SK-N-SH treated with all-trans-retinoic acid at 6 μM for 48 hours (cell line): Measurements from ENCODE around the gene SLC12A6.
A peak's percentile ranks its signal among the peaks of the same experiment; 100 is the strongest.

ENCODE experiments used
- ATAC-seq: fragments of 200-7000 bp; cut with Tn5 transposase; 3 replicates; pipeline ENCODE4 v1.9.1; 2020; ENCODE audit warnings: mild to moderate bottlenecking, moderate library complexity
- ARNTL ChIP-seq: fragments of 450-650 bp; formaldehyde crosslinking; IDR thresholded peaks from 2 replicates; pipeline ENCODE4 v1.5.0; 2020; ENCODE audit warnings: low read depth, mild to moderate bottlenecking, moderate library complexity, borderline replicate concordance
- BACH2 ChIP-seq: fragments of 250-450 bp; sonication (Bioruptor Pico); IDR thresholded peaks from 2 replicates; pipeline ENCODE4 v1.9.0; 2021; ENCODE audit warnings: mild to moderate bottlenecking, borderline replicate concordance
- CREB5 ChIP-seq: fragments of 250-450 bp; sonication (Bioruptor Pico); IDR thresholded peaks from 2 replicates; pipeline ENCODE4 v1.5.1; 2020; ENCODE audit warnings: low read depth, mild to moderate bottlenecking, moderate library complexity
- CSDC2 ChIP-seq: fragments of 250-450 bp; sonication (Bioruptor Pico); IDR thresholded peaks from 2 replicates; pipeline ENCODE4 v1.5.0; 2020; ENCODE audit warnings: mild to moderate bottlenecking, moderate library complexity
- CSRNP3 ChIP-seq: fragments of 250-450 bp; sonication (Bioruptor Pico); IDR thresholded peaks from 2 replicates; pipeline ENCODE4 v1.5.1; 2021; ENCODE audit warnings: mild to moderate bottlenecking, moderate library complexity
- ESRRG ChIP-seq: fragments of 250-450 bp; sonication (Bioruptor Pico); IDR thresholded peaks from 2 replicates; pipeline ENCODE4 v1.6.1; 2021; ENCODE audit warnings: mild to moderate bottlenecking
- GLIS3 ChIP-seq: fragments of 250-450 bp; sonication (Bioruptor Pico); IDR thresholded peaks from 2 replicates; pipeline ENCODE4 v1.5.0; 2020; ENCODE audit warnings: mild to moderate bottlenecking, moderate library complexity
- ISL1 ChIP-seq: fragments of 250-450 bp; sonication (Bioruptor Pico); IDR thresholded peaks from 2 replicates; pipeline ENCODE4 v2.1.2; 2022; ENCODE audit warnings: mild to moderate bottlenecking, moderate library complexity
- OSR1 ChIP-seq: fragments of 250-450 bp; sonication (Bioruptor Pico); IDR thresholded peaks from 2 replicates; pipeline ENCODE4 v1.8.0; 2022; ENCODE audit warnings: moderate library complexity, mild to moderate bottlenecking, inconsistent platforms
- PPARA ChIP-seq: fragments of 250-450 bp; sonication (Bioruptor Pico); IDR thresholded peaks from 2 replicates; pipeline ENCODE4 v1.5.0; 2020; ENCODE audit warnings: mild to moderate bottlenecking, borderline replicate concordance
- RARB ChIP-seq: fragments of 250-450 bp; sonication (Bioruptor Pico); IDR thresholded peaks from 2 replicates; pipeline ENCODE4 v1.8.0; 2021; ENCODE audit warnings: mild to moderate bottlenecking, moderate library complexity
- SNAI2 ChIP-seq: fragments of 250-450 bp; sonication (Bioruptor Pico); IDR thresholded peaks from 2 replicates; pipeline ENCODE4 v1.5.0; 2020; ENCODE audit warnings: mild to moderate bottlenecking, moderate library complexity
- TCF4 ChIP-seq: fragments of 250-450 bp; sonication (Bioruptor Pico); IDR thresholded peaks from 2 replicates; pipeline ENCODE4 v1.8.0; 2021; ENCODE audit warnings: mild to moderate bottlenecking, moderate library complexity, borderline replicate concordance
- TOX ChIP-seq: fragments of 250-450 bp; sonication (Bioruptor Pico); IDR thresholded peaks from 2 replicates; pipeline ENCODE4 v1.8.0; 2021; ENCODE audit warnings: mild to moderate bottlenecking, moderate library complexity, borderline replicate concordance
- ZC3H10 ChIP-seq: fragments of 250-450 bp; sonication (Bioruptor Pico); IDR thresholded peaks from 2 replicates; pipeline ENCODE4 v1.5.1; 2021; ENCODE audit warnings: mild to moderate bottlenecking, moderate library complexity
- ZFP3 ChIP-seq: fragments of 250-450 bp; sonication (Bioruptor Pico); IDR thresholded peaks from 2 replicates; pipeline ENCODE4 v1.5.0; 2020; ENCODE audit warnings: mild to moderate bottlenecking, moderate library complexity
- ZNF565 ChIP-seq: fragments of 450-650 bp; formaldehyde crosslinking; conservative IDR thresholded peaks from 2 replicates; pipeline ENCODE4 v1.5.0; 2020; ENCODE audit warnings: low read depth, mild to moderate bottlenecking, moderate library complexity
- ZNF8 ChIP-seq: fragments of 450-650 bp; formaldehyde crosslinking; IDR thresholded peaks from 2 replicates; pipeline ENCODE4 v1.5.0; 2020; ENCODE audit warnings: mild to moderate bottlenecking, moderate library complexity
- TF ChIP-seq, protein P1 (sequence below): fragments of 250-450 bp; sonication (Bioruptor Pico); IDR thresholded peaks from 2 replicates; pipeline ENCODE4 v1.5.0; 2020; ENCODE audit warnings: mild to moderate bottlenecking, moderate library complexity
- TF ChIP-seq, protein P2 (sequence below): fragments of 250-450 bp; sonication (Bioruptor Pico); IDR thresholded peaks from 2 replicates; pipeline ENCODE4 v1.8.0; 2020; ENCODE audit warnings: mild to moderate bottlenecking, moderate library complexity, borderline replicate concordance
- TF ChIP-seq, protein P3 (sequence below): fragments of 250-450 bp; sonication (Bioruptor Pico); IDR thresholded peaks from 2 replicates; pipeline ENCODE4 v1.8.0; 2021; ENCODE audit warnings: low read depth, mild to moderate bottlenecking, moderate library complexity, borderline replicate concordance

SLC12A6 gene

GRCh38 chr15:34297059-34297458 lies 40.5 kb downstream of the SLC12A6 start:
- 0 out of 3 replicates have a peak, but pooled peaks have one; percentile 21 for ATAC-seq
- TF ChIP-seq ISL1 (CRISPR knock-in tag) (peak; percentile 67), ZNF565 (no peak), CREB5 (CRISPR knock-in tag) (no peak), TOX (CRISPR knock-in tag) (no peak), TCF4 (CRISPR knock-in tag) (no peak)

DNA sequence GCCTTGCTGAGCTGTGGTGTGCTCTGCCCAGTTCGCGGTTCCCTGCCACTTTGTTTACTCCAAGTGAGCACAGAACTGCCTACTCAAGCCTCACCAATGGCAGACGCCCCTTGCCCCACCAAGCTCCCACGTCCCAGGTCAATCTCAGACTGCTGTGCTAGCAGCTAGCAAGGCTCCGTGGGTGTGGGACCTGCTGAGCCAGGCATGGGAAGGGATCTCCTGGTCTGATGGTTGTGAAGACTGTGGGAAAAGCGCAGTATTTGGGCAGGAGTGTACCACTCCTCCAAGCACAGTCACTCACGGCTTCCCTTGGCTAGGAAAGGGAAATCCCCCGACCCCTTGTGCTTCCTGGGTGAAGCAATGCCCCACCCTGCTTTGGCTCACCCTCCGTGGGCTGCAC lies 45.0 kb downstream of the SLC12A6 start:
- no peak for TF ChIP-seq ZNF565
- TF ChIP-seq ARNTL (CRISPR knock-in tag) = no peak
- TF ChIP-seq, protein P1, sequence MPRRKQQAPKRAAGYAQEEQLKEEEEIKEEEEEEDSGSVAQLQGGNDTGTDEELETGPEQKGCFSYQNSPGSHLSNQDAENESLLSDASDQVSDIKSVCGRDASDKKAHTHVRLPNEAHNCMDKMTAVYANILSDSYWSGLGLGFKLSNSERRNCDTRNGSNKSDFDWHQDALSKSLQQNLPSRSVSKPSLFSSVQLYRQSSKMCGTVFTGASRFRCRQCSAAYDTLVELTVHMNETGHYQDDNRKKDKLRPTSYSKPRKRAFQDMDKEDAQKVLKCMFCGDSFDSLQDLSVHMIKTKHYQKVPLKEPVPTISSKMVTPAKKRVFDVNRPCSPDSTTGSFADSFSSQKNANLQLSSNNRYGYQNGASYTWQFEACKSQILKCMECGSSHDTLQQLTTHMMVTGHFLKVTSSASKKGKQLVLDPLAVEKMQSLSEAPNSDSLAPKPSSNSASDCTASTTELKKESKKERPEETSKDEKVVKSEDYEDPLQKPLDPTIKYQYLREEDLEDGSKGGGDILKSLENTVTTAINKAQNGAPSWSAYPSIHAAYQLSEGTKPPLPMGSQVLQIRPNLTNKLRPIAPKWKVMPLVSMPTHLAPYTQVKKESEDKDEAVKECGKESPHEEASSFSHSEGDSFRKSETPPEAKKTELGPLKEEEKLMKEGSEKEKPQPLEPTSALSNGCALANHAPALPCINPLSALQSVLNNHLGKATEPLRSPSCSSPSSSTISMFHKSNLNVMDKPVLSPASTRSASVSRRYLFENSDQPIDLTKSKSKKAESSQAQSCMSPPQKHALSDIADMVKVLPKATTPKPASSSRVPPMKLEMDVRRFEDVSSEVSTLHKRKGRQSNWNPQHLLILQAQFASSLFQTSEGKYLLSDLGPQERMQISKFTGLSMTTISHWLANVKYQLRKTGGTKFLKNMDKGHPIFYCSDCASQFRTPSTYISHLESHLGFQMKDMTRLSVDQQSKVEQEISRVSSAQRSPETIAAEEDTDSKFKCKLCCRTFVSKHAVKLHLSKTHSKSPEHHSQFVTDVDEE (CRISPR knock-in tag) = no peak
- no peak for TF ChIP-seq ZFP3
- no peak for TF ChIP-seq ESRRG (CRISPR knock-in tag)
- TF ChIP-seq SNAI2 = no peak
- no peak for TF ChIP-seq ZNF8
- no peak for TF ChIP-seq BACH2 (CRISPR knock-in tag)
- no peak for TF ChIP-seq CSDC2 (CRISPR knock-in tag)
- TF ChIP-seq ISL1 (CRISPR knock-in tag) = no peak
- TF ChIP-seq CSRNP3 (CRISPR knock-in tag) = no peak
- no peak for TF ChIP-seq TCF4 (CRISPR knock-in tag)
- TF ChIP-seq RARB (CRISPR knock-in tag) = no peak
- TF ChIP-seq ZC3H10 = no peak
- no peak for TF ChIP-seq CREB5 (CRISPR knock-in tag)
- no peak for TF ChIP-seq OSR1
- no peak for TF ChIP-seq TOX (CRISPR knock-in tag)
- TF ChIP-seq GLIS3 = no peak
- TF ChIP-seq, protein P2, sequence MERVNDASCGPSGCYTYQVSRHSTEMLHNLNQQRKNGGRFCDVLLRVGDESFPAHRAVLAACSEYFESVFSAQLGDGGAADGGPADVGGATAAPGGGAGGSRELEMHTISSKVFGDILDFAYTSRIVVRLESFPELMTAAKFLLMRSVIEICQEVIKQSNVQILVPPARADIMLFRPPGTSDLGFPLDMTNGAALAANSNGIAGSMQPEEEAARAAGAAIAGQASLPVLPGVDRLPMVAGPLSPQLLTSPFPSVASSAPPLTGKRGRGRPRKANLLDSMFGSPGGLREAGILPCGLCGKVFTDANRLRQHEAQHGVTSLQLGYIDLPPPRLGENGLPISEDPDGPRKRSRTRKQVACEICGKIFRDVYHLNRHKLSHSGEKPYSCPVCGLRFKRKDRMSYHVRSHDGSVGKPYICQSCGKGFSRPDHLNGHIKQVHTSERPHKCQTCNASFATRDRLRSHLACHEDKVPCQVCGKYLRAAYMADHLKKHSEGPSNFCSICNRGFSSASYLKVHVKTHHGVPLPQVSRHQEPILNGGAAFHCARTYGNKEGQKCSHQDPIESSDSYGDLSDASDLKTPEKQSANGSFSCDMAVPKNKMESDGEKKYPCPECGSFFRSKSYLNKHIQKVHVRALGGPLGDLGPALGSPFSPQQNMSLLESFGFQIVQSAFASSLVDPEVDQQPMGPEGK (CRISPR knock-in tag) = no peak
- TF ChIP-seq PPARA (CRISPR knock-in tag) = no peak
- no peak for ATAC-seq

DNA sequence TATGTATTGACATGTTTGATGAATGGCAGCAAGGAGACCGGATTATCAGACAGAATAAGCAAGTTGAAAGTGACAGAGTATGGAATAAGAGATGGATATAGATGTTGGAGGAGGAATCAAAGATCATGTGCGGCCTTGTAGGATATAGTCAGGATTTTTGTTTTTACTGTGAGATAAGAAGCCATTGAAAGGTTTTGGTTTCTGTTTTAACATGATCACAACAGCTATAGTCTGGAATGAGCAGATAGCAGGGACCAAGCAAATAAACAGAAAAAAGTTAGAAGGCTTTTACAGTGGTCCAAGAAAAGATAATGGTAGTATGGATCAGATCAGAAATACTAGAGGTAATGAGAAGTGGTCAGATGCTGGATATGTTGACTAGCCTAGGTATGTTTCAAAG lies 52.6 kb downstream of the SLC12A6 start:
- ATAC-seq = no peak
- TF ChIP-seq OSR1 (no peak), TOX (CRISPR knock-in tag) (no peak), ZFP3 (no peak), BACH2 (CRISPR knock-in tag) (no peak), ZNF565 (no peak)
- TF ChIP-seq, protein P3, sequence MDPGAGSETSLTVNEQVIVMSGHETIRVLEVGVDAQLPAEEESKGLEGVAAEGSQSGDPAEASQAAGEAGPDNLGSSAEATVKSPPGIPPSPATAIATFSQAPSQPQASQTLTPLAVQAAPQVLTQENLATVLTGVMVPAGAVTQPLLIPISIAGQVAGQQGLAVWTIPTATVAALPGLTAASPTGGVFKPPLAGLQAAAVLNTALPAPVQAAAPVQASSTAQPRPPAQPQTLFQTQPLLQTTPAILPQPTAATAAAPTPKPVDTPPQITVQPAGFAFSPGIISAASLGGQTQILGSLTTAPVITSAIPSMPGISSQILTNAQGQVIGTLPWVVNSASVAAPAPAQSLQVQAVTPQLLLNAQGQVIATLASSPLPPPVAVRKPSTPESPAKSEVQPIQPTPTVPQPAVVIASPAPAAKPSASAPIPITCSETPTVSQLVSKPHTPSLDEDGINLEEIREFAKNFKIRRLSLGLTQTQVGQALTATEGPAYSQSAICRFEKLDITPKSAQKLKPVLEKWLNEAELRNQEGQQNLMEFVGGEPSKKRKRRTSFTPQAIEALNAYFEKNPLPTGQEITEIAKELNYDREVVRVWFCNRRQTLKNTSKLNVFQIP (CRISPR knock-in tag) = no peak
